ENCODE results near the gene AK9.

AK9 gene

GRCh38 chr6:109508166-109508860 lies 182.7 kb downstream of the AK9 start:
- no peak for DNase-seq

DNA sequence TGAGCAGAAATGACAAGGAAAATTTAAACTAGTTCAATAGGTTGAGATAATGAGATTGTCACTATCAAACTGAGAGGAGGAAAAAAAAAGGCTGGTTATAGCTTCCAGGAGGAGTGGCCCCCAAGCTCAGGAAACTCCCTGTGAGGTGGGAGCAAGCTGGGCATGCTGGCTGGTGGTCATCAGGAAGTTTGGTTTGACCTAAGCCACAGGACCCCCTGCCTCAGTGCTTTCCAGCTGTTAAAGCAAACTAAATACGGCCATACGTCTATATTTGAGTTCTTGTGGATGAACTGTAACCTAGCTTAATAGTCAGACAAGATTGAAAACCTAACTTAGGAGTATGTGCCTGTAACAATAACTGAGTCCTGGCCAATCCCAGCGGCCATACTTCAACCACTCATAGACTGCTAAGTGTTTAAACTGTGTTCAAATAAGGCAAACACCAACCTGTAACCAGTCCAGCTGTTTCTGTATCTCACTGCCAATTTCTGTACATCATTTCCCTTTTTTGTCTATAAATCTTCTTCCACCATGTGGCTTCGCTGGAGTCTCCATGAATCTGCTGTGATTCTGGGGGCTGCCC lies 183.4 kb downstream of the AK9 start:
- DNase-seq: no peak

GRCh38 chr6:109506841-109507240 lies 184.2 kb downstream of the AK9 start:
- DNase-seq: no peak

DNA sequence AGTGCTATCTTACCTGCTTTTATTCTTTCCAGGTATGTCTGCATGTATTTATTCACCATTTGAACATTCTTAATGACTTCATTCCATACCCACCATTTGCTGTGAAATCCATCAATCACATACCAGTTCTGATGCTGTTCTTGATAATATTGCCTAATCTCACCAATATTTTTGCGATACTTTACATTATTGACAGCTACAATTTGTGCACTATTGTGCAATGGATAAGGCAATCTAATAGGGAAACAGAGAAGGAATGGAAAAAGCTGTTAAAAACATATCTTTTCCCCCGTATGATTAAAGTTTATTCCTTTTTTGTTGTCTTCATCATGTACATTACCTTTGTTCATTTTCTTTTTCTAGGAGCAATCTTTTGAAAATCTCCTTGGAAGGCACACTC lies 184.7 kb downstream of the AK9 start:
- DNase-seq: no peak

DNA sequence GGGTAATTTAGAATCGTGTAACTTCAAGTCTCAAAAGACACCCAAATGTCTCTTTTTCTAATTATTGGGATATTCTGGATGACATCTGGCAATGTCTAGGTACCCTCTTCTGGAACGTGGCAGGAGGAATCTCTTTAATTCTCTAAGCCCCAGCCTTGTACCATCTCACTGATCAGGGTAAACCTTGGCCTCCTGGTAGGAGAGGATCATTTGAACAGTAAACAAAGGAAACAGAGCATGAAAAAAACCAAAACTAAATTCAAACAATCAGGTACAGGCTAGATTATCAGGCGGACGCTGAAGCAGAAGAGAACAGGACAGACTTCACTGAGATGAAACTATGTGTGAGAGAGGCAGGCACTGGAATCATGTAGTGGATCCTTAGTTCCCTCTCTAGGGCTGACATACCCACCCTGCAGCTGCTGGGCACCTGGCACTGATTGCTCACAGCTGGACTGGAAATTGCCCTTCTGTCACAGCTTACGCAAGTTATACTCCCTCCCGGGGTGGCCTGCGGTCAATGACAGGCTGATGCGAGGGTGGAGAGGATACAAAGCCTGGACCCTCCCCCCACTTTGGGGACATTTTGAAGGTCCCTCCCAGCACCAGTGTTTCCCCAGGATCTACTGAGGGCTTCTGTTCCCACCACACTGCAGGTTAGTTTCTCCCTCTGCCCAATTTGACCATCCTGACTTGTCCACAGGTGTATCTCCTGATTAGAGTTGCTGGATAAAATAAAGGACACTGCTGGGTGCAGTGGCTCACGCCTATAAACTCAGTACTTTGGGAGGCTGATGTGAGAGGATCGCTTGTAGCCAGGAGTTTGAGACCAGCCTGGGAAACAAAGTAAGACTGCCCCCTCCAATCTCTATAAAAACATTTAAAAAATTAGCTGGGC lies 187.4 kb downstream of the AK9 start:
- DNase-seq: no peak

GRCh38 chr6:109498936-109499335 lies 192.1 kb downstream of the AK9 start:
- DNase-seq: no peak

GRCh38 chr6:109498052-109498451 lies 192.9 kb downstream of the AK9 start:
- no peak for DNase-seq

GRCh38 chr6:109496036-109496772 lies 194.8 kb downstream of the AK9 start:
- no peak for DNase-seq

DNA sequence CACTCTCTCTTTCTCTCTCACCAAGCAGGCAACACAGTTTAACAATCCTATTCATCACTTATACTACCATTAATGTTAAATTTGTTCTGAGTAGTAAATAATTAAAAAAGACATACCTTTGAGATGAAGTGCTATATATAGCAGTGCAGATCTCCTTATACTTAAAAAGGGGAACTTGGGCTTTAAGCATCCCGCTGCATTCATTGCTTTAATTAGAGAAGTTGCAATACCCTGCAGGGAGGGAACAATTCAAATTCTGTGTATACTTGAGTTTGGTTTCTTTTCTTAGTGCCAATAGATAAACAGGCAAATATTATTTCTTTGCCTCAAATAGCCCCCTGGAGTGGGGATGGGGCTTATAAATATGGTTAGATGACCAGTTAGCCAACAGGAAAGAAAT lies 197.1 kb downstream of the AK9 start:
- DNase-seq: no peak

DNA sequence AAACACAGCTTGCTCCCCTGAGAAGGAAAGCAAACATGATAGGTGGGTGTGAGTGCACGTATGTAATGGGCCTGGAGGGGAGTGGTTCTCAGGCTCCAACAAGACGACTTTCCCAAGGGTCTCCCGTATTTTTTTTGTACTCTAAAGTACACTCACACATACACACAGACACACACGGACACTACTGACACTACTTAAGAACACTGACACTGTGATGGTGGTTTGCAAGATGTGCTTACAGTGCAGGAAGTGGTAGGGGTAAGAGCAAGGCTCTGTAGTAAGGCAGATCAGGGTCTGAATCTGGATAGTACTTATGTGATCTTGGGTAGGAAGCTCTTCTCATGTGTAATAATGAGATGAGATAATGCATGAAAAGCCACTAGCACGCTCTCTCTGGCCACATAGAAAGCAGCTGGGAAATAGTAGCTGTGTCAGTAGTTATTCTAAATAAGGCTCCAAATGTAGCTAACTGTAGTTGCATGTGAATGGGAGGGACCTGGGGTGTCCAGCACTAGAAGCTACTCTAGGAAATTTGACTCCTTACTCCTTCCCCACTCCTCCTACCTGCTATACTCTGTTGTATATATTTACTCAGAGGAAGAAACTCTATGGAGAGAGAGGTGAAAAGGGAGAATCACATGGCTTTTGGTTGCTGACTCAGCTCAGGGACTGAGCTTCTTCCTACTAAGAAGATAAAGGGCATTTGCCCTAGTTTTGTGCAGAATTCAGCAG lies 199.6 kb downstream of the AK9 start:
- DNase-seq: no peak

DNA sequence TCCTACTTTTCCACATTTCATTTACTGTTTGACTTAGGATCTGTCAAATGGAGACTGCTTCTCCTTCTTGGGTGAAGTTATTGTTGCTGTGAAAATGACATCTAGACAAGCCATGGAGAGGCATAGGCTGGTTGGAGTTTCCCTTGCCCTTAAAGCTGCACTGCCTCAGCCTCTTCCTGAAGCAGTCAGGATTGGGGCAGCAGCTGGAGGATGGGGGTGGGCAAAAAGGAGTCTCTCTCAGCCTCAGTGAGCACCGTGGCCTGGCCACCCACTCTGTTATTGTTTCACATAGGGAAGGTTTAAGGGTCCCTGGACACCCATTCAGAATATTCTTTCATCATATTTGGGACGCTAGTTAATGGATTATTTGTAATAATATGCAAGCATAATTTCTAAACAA lies 200.3 kb downstream of the AK9 start:
- DNase-seq: no peak

GRCh38 chr6:109488001-109488400 lies 203.0 kb downstream of the AK9 start:
- DNase-seq: no peak

DNA sequence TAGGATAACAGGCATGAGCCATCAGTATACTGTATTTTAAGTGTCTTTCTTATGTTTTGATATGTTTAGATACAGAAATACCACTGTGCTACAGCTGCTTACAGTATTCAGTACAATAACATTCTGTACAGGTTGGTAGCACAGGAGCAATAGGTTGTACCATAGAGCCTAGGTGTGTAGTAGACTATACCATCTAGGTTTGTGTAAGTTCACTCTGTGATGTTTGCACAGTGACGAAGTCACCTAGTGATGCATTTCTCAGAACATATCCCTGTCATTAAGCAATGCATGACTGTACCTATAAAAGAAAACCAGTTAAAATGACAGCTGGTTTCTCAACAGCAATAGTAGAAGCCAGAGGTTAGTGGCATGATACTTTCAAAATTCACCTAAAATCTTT lies 204.9 kb downstream of the AK9 start:
- DNase-seq: no peak

- no peak for DNase-seq
Measured at GRCh38 chr6:109485266-109485935, 205.6 kb downstream of the AK9 start.

DNA sequence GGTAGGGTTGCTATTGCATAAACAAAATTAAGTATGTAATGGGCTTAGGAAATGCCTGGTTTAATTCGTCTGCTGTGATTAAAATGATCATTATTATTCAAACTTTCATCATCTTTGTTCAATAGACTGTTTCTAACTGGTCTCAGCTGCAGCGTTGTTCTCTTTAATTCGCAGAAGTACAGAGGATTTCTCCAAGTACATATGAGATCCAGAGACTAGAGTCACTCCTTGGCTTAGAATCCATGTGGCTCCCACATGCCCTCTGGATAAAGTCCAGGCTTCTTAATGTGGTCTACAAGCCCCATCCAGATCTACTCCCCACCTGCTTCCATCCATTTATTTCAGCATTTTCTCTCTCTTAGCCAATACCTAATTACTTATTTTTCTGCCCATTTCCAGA lies 206.9 kb downstream of the AK9 start:
- no peak for DNase-seq

DNA sequence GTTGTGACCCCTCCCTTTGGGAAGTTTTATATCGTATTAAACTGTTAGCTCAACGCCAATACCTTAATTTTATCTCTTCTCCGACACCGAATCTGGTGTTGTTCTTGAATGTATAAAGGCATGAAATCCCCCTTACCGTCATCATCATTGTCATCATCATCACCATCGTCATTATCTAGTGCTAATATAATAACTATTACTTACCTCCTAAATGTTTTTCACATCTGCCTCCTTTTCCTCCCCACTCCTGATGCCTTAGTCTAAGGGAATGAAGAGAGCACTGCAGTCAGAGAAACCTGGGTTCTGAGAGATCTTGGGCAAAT lies 207.3 kb downstream of the AK9 start:
- DNase-seq: no peak

DNA sequence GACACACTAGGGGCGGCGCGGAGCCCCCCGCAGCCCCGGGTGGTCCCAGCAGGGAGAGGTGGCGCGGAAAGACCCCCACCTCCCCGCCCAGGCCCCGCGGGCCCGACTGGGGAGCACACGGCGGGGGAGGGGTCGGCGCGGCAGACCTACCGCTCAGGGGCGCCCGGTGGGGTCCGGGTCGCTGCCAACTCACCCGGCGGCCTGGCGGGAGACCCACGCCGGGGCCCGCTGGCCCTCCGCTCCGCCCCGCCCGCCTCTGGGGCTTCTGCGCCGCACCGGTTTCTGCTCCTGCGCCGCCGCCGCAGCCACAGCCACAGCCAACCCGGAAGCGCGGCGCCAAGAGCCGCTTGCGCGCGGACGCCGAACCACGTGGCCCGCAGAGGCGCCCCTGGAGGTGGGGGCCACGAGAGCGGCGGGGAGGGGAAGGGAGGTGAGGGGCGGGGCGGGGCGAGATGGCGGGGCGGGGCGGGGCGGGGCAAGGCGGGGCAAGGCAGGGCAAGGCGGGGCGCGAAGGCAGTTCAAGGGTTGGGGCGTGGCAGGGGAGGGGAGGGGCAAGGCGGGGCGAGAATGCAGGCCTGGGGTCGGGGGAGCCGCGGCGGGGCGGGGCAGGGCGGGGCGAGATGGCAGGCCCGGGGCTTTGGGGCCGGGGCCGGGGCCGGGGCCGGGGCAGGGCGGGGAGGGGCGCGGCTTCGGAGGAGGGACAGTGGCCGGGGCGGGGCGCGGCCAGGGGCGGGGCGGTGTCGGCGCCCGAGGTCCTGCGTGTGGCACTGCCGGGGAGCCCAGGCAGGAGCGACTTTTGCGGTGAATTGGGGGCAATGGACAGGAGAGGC lies 207.9 kb downstream of the AK9 start, which contains the start of gene ZBTB24:
ZBTB24 (minus strand) TSS at position 315 of the 830 bp plus-strand sequence. CDS start 1,193 bp downstream, outside the sequence.
- DNase-seq: peak; percentile 87

- no peak for DNase-seq
Measured at GRCh38 chr6:109480993-109481480, 210.0 kb downstream of the AK9 start.

DNA sequence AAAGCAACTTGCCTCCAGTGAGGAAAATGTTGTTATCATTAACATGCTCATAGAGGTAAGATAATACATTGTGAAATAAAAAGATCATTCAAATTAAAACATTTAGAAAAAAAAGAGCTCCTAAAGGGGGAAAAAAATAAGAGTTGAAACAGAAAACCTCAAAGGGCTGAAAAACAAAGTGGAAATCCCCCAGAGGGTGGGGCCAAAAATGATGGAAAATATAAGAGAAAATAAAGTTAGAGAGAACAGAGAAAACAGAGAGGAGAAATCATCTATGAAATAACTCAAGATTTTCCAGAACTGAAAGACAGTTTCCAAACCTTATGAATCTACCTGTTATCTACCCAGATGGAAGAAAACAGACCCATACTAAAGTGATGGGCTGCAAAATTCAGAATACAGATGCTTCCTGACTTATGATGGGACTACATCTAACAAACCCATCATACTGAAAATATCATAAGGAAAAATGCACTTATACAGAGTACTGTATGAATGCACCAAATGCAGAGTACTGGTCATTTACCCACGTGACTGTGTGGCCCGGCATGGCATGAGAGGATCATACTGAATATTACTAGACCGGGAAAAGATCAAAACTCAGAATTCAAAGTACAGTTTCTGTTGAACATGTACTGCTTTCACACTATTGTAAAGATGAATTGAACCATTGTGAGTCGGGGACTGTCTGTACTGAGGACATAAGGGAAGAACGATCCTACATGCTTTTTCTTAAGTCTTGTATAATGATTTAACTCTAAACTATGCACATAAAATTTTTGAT lies 212.0 kb downstream of the AK9 start:
- no peak for DNase-seq

Measured in T-helper 9 cell (primary cell).